GM19043 (cell line): ENCODE results near the gene CDC42BPB.

Source experiments
- ATAC-seq: cut with Tn5 transposase; IDR thresholded peaks from one replicate; pipeline ENCODE4 v1.9.1; 2021; ENCODE audit warnings: low read depth; ENCODE audit not compliant: unreplicated experiment

The CDC42BPB gene

DNA sequence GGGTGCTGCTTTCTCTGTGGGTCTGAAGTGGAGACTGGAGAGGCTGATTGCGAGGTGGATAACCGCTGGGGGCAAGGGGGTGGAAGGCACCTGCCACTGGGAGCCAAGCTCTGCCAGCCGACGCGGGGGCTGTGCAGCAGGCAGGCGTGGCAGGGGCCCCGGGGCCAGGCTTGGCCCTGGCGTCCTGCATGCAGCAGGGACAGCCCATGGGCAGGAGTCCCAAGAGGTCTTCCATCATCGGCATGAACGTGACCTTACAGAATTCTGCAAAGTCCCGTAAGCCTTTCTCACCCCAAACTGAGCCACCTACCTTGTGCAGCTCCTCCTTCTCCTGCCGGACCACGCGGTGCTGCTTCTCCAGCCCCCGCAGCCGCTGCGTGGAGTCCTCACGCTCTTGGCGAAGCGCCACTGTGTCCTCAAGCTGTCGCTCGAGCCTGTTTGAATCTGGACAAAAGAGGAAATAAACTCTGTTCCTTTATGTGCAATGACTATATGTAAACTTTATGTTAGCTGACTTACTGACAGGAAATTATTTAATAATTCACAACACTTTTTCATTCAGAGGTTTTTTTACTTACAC, 83.6 kb downstream of the CDC42BPB start:
- ATAC-seq, result no peak

DNA sequence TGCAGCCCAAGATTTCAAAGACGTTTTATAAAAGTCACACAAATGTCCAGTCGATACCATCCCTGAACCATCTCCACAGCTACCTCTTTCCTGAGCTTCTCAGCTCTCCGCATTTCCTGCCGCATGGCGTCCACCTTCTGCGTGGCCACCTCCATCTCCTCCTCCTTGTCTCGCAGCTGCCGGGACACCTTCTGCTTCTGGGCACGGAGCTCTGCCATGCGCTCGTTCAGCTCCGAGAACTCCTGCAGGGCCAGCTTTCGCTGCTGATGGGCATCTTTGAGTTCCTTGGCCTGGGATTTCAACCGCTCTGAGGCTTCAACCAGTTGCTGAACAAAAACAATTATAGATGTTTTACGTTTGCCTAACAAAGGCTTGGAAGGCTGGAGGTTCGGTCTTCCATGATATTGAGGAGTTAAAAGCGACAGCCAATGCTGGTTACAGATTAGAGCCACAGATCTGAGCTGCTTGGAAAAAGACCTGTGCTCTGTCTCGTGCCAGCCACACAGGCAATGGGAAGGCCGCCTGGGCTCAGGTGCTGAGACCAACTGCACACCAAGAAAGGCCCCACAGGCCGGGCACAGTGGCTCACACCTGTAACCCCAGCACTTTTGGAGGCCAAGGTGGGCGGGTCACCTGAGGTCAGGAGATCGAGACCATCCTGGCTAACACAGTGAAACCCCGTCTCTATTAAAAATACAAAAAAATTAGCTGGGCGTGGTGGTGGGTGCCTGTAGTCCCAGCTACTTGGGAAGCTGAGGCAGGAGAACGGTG, 85.3 kb downstream of the CDC42BPB start:
- ATAC-seq, result no peak

DNA sequence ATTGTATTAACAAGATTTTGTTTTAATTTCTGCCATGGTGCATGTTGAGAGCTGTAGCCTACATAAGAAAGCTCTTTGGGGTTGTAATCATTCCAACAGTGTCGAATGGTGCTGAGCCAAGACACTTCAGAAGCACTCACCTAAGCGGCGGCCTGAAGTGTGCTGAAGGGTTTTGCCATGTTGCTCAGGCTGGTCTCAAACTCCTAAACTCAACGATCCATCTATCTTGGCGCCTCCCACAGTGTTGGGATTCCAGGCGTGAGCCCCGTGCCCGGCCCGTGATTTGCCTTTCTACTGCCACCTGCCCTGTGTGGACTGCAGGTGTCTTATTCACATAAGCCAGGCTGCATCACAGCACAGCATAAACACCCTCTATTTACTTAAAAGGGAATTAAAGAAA, 86.0 kb downstream of the CDC42BPB start:
- ATAC-seq, result no peak

DNA sequence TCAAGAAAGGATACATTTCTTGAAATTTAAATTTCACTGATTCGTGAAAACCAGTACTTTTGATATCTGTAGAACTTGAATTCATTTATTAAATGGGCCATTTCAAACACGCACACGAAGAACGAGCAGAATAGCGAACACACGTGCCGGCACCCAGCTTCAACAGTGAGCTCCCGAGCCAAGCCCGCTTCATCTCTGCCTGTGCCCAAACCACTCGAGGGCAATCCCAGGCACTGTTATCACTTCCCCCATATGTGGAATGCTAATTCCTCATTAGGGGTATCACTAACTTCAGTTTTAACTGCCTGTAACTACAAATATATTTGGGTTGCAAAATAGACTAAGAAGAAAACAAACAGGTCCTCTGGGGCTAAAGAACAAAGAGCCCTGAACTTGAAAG, 86.9 kb downstream of the CDC42BPB start:
- no peak for ATAC-seq

DNA sequence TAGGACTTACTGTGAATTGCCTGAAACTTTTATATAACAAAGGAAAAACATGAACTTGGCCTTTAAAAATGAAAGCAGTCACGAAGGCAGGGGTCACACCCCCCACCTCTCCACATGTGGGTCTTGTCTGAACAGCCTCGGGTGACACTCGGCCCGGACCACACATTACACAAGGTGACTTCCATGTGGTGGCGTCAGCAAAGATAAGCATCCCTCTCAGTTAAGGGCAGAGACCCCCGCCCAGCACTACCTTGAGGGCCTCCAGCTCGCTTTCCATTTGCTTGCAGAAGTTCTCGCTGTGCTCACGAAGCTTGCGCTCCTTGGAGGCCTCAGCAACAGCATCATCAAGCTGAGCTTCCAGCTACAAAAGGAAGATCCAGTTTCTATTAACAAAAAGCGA, 87.4 kb downstream of the CDC42BPB start:
- no peak for ATAC-seq

- no peak for ATAC-seq
Measured at GRCh38 chr14:102969060-102969791, 88.1 kb downstream of the CDC42BPB start.

DNA sequence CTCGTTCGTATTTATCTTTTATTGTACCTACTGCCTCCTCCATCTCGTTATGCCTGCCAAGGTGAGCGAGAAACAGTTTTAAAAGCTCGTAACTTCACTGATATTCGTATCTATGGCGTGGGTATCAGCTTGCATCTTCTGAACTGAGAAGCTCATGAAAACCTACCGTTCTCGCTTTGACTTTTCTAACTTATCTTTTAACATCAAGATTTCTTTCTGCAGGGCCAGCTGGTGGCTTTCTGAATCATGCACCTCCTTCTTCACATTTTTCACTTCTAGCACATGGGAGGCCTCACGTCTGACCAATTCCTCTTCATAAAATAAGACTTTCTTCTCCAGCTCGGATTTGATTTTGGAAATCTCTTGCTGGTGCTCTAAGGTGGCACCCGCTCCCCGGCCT, 89.0 kb downstream of the CDC42BPB start:
- no peak for ATAC-seq

DNA sequence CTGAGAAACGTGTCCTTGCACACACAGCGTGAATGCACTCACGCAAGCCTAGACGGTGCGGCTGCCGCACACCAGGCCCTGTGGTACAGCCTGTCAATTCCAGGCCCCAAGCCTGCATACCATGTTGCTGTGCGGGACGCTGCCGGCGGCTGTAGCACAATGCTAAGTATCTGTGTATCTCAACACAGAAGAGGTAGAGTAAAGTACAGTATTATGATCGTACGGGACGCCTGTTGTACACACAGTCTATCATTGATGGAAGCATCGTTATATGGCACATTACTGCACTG, 89.9 kb downstream of the CDC42BPB start:
- ATAC-seq, result no peak

DNA sequence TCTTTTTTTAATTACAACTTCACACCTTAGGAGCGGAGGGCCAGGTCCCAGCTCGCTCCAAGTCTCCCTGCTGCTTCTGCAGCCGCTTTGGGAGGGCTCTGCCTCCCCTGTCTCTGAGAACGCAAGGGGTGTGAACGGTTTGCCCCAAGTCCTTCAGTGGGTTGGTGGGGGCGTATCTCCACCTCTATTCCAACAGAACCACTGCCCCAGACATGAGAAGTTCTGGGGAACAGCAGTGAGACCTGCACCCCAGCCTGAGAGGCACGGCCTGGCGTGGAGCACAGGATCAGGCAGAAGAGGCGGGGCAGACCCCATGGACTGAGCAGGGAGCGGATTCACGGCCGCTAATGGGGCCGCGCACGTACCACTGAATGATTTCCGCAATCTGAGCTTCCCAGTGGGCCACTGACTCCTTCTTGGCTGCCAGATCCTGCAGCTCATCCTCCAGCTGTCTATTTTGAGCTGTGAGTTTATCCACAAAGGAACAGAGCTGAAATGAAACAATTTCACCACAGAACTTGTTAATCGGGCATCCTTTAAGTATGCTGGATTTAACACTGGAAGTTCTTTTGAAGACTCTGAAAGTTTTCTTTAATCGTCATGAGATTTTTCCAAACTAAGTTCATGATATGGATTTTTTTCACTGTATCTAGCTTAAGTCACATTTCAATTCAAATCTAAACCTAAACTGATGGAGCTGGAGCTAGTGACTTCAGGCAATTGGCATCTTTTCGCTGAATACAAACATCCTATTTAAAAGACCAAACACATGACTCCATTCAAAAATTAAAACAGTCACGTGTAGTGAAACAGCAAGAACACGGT, 90.5 kb downstream of the CDC42BPB start:
- ATAC-seq, result no peak

DNA sequence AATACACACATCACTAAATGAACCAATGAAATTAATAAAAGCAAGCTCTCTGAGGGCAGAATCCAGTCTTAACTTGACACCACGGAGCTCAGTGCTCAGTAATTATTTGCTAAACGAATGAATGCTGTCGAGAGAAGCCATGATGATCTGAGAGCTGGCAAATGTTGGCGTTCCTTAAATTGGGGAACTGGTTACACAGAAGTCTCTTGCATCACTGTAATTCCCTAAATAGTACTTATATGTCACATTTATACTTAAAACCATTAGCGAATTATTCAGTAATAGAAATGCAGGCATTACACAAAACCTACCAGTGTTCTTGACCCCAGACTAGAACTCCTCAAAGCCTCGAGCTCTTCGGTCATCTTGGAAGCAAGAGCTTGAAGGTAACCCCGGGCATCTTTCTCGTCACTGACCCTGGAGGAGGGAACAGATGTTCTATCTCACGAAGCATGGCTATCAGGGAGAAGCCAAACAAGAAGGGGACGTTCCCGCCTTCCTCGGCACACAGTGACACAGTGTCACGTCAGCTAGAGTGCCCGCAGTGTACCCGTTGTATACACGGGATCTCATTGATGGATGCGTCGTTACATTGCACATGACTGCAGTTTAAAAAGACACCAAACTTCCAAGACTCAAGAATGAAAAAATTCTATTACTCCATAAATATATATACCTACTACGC, 91.2 kb downstream of the CDC42BPB start:
- no peak for ATAC-seq

DNA sequence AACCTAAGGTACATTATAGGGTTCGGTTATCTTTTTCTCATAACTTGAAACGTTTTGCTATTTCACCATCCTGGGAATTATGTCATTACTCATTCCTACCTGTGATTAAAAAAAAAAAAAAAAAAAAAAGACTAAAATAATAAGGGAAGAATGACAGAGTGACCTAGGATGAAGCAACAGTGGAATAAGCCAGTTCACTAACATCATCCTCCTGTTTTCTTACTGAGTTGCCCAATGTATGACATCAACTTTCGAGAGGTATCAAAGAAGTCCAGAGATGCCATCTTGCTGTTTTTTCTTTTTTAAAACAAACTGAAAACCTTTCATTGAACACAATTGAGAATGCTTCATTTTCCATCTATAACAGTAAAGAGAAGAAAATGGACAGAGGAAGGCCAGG, 92.1 kb downstream of the CDC42BPB start:
- no peak for ATAC-seq

DNA sequence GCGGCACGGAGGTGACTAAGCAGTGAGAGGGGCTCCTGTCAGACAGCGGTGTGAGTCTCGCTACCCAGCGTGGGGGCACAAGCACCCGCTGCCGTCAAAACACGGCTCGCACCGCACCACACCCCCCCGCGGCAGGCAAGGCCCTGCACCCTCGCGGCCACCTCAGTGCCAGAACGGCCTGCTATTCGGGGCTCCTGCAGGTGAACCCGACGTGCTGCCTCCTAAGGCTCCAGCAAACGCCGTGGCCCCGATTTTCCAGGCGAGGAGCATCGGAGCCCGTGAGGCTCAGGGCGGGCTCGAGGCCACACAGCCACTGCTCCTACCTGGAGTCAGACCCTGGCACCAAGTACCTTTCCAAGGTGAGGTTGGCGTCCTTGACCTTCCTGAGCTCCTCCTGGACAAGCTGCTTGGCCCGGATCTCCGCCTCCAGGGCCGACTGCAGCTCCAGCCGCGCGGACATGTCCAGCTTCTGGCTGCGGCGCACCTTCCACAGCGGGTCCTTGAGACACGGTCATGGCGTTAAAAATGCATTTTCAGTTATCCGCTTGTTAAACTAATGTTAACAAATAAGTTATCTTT, 93.1 kb downstream of the CDC42BPB start:
- ATAC-seq, result no peak

DNA sequence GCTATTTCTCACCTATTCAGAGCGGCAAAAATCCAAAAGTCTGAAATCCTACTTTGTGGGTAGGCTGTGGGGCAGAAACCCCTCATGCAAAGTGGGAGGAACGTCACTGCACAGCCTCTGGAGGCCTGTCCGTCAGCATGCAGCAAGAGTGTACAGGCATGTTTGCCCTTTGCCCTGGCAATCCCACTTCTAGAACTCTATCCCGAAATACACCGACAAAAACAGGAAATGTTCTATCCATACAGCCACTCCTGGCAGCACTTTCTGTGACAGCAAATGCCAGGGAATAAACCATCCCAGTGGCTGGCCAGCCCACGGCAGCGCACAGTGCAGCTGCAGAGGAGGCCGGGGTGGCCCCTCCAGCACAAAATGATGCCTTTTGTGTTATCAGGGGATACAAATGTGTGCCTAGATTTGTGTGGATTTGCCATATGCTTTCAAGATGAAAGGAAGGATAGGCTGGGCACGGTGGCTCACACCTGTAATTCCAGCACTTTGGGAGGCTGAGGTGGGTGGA, 95.2 kb downstream of the CDC42BPB start:
- ATAC-seq, result no peak

DNA sequence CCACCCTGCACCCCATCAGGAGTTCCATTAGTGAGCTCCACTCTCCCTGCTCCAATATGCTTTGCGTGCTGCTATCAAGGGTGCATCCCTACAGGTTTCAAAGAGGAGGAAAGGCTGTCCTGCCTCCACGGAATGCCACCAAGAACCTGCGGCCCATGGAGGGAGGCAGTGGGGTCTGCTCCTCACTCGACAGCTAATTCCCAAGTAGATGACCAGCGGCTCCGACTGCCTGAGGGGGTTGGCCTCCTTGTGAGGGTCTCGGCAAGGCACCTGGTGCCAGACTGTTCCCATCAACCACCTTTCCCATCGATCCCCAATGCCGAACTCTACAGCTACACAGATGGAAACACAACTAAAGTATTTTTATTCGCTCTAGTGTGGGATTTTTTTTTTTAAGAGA, 98.9 kb downstream of the CDC42BPB start:
- no peak for ATAC-seq

- no peak for ATAC-seq
Measured at GRCh38 chr14:102957222-102957621, 100.1 kb downstream of the CDC42BPB start.

- ATAC-seq, result no peak
Measured at GRCh38 chr14:102955636-102956408, 101.5 kb downstream of the CDC42BPB start.

- ATAC-seq, result no peak
Measured at GRCh38 chr14:102954081-102954789, 103.1 kb downstream of the CDC42BPB start.

DNA sequence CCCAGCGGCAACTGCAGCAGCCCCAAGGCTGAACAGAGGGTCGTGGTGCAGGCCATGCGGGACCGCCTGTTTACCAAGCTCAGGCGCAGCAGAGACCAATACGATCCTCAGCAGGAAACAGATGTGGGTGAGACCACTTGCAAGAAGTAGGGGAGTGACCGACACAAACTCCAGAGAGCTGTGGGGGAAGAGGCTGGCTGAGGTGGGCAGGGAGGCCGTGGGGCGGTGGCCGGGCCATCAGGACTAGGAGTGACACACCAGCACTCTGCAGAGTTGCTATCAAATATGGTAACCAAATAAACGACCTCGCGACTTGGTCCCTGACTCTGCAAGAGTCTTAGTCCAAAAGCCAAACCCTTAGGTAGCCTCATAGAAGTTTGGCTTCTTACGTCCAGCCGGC, 104.2 kb downstream of the CDC42BPB start:
- no peak for ATAC-seq

DNA sequence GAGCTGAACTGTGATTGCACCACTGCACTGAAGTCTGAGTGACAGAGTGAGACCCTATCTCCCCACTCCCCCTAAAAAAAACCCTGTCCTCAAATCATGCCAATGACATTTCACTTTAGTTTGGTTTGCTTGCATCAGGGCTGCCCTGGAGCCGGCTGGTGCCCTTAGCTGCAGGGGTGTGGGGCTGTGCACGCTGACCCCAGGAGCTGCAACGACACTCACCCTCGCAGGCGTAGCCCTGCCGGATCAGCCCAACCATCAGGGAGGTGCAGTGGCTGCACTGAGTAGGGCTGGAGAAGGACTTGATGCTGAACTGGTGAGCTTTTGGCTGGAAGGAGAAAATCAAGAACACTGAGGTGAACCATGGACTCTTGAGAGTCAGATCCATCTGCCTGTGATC, 105.1 kb downstream of the CDC42BPB start:
- ATAC-seq, result no peak
